Esophagus squamous epithelium (tissue), 4 donors: ENCODE measurements around the gene PARD3B.

Experiments
- CTCF ChIP-seq, 6 experiments: fragments of 450-650 bp in 4 of 6; fragments of 200-600 bp in 2 of 6; sonication (generic) in 2 of 6; IDR thresholded peaks; one replicate each; pipeline ENCODE4 v1.5.1; 2016 to 2019; ENCODE audit warnings: antibody characterized with exemption in 6 of 6, mild to moderate bottlenecking in 4 of 6, moderate library complexity in 4 of 6
- POLR2A ChIP-seq, 4 donors: fragments of 450-650 bp; IDR thresholded peaks; one replicate each; pipeline ENCODE4 v1.6.1; 2017; ENCODE audit warnings: antibody characterized with exemption in 4 of 4, mild to moderate bottlenecking in 4 of 4, moderate library complexity in 3 of 4

- TF ChIP-seq CTCF (IDR thresholded peaks at IDR 0.05) (no peak), POLR2A (IDR thresholded peaks at IDR 0.05) (no peak)
These were observed 263.2 kb downstream of the PARD3B start for GRCh38 chr2:204808494-204808893.
